Colonic mucosa (tissue), 4 donors: Measurements from ENCODE around the gene MST1. TPM values are rescaled to one million over a fixed set of nuclear protein-coding genes. Genes with fewer than 3 reads are reported as not detected.

Experiments used
- DNase-seq: peaks from one replicate; pipeline ENCODE4 v3.0.0-alpha.2; 2020
- H3K27ac ChIP-seq: fragments of 200-600 bp; one replicate; pipeline ENCODE4 v1.8.0; 2021
- H3K27me3 ChIP-seq: fragments of 200-600 bp; one replicate; pipeline ENCODE4 v1.8.0; 2021
- H3K36me3 ChIP-seq: fragments of 200-600 bp; one replicate; pipeline ENCODE4 v1.8.0; 2021
- H3K4me1 ChIP-seq: fragments of 200-600 bp; one replicate; pipeline ENCODE4 v1.8.0; 2021; ENCODE audit warnings: mild to moderate bottlenecking
- H3K4me3 ChIP-seq: fragments of 200-600 bp; one replicate; pipeline ENCODE4 v1.8.0; 2021
- H3K9ac ChIP-seq, 2 donors: one replicate each; pipeline ENCODE4 v1.7.0; 2013; ENCODE audit warnings: control low read depth in 2 of 2, low read depth in 2 of 2, low read length in 2 of 2
- H3K9me3 ChIP-seq: fragments of 200-600 bp; one replicate; pipeline ENCODE4 v1.8.0; 2021
- CTCF ChIP-seq: fragments of 200-600 bp; IDR thresholded peaks from one replicate; pipeline ENCODE4 v1.8.0; 2022; ENCODE audit warnings: antibody characterized with exemption, mild to moderate bottlenecking
- intact Hi-C: fragments of 100-400 bp; cut with DNase I; formaldehyde crosslinking; loops from one replicate; pipeline ENCODE4 v1.14.1; 2022
- total RNA-seq, 2 donors: library from RNA; stranded (reverse); fragmentation: NEBNext Ultra II Directional in 1 of 2; extraction: Animal tissue kit (Norgen Biotek cat#: 25700) in 1 of 2; gene quantifications; one replicate each; pipeline ENCODE4 v1.2.1, GENCODE V29; 2021
- donor health status: healthy.
- donor health status: DM: no; HTN: no; CAD: no.
- donor health status: DM: no; HTN: no; CAD: no.

Gene MST1
- total RNA-seq, 2 donors from 2014 or later = 27.7 to 49.9 TPM

GRCh38 chr3:49713336-49714105, 24.2 kb upstream of the MST1 start:
- no peak for DNase-seq
- Histone ChIP-seq H3K4me3 (no peak overlapping the region), H3K4me1 (peaks cover 3% of the 10 kb centered on the region), H3K27ac (no peak overlapping the region), H3K9ac (no peak overlapping the region), H3K36me3 (no peaks in the 10 kb centered on the region), H3K9me3 (no peaks in the 10 kb centered on the region), H3K27me3 (no peaks in the 10 kb centered on the region)
- TF ChIP-seq CTCF = no peak
- intact Hi-C loops = no loop called here

GRCh38 chr3:49712631-49713317, 23.5 kb upstream of the MST1 start:
- no peak for DNase-seq
- H3K4me3 ChIP-seq = no peak overlapping the region
- no peaks in the 10 kb centered on the region for H3K36me3 ChIP-seq
- no peaks in the 10 kb centered on the region for H3K4me1 ChIP-seq
- H3K9ac ChIP-seq = no peak overlapping the region
- H3K27ac ChIP-seq = no peak overlapping the region
- H3K9me3 ChIP-seq = no peaks in the 10 kb centered on the region
- no peaks in the 10 kb centered on the region for H3K27me3 ChIP-seq
- TF ChIP-seq CTCF = no peak
- intact Hi-C loops = no loop called here

- no peaks in the 10 kb centered on the region for H3K36me3 ChIP-seq
- no peaks in the 10 kb centered on the region for H3K9me3 ChIP-seq
- no peak for TF ChIP-seq CTCF
- intact Hi-C loops = no loop called here
- no peak overlapping the region for H3K4me3 ChIP-seq
- no peaks in the 10 kb centered on the region for H3K4me1 ChIP-seq
- H3K9ac ChIP-seq = no peak overlapping the region
- no peak overlapping the region for H3K27ac ChIP-seq
- H3K27me3 ChIP-seq = no peaks in the 10 kb centered on the region
- no peak for DNase-seq
These were observed 22.9 kb upstream of the MST1 start for GRCh38 chr3:49712166-49712565.

- intact Hi-C loops = no loop called here
- Histone ChIP-seq H3K9ac (no peak overlapping the region), H3K4me3 (no peak overlapping the region), H3K36me3 (no peaks in the 10 kb centered on the region), H3K27me3 (no peaks in the 10 kb centered on the region), H3K9me3 (no peaks in the 10 kb centered on the region), H3K4me1 (no peaks in the 10 kb centered on the region), H3K27ac (no peak overlapping the region)
- TF ChIP-seq CTCF = no peak
- no peak for DNase-seq
These were observed 22.2 kb upstream of the MST1 start for GRCh38 chr3:49711489-49711888.

GRCh38 chr3:49709852-49710251, 20.6 kb upstream of the MST1 start:
- no peaks in the 10 kb centered on the region for H3K36me3 ChIP-seq

More at GRCh38 chr3:49709852-49710251, 20.6 kb upstream of the MST1 start:
- H3K4me1 ChIP-seq = no peaks in the 10 kb centered on the region
- intact Hi-C loops = loop anchor here (10.0 kb wide), 1 partner anchor 195 kb away; the partner anchor contains the start of gene MST1R
- no peak overlapping the region for H3K9ac ChIP-seq
- H3K27me3 ChIP-seq = no peaks in the 10 kb centered on the region
- no peak overlapping the region for H3K27ac ChIP-seq
- no peaks in the 10 kb centered on the region for H3K9me3 ChIP-seq
- H3K4me3 ChIP-seq = no peak overlapping the region
- no peak for TF ChIP-seq CTCF
- DNase-seq = no peak
